Adrenal gland (tissue), 5 donors: ENCODE data around the gene SYNRG.

Experiments used
- CTCF ChIP-seq, 6 experiments: fragments of 450-650 bp in 4 of 6; fragments of 200-600 bp in 2 of 6; sonication (generic) in 1 of 6; IDR thresholded peaks; 1 replicate in 5 of 6; 2 replicates in 1 of 6; pipeline versions ENCODE4 v1.5.1 to v1.8.0; 2016 to 2021; ENCODE audit warnings: antibody characterized with exemption in 6 of 6, mild to moderate bottlenecking in 2 of 6, moderate library complexity in 1 of 6
- POLR2A ChIP-seq, 2 donors: fragments of 450-650 bp; IDR thresholded peaks; one replicate each; pipeline ENCODE4 v1.6.1; 2017; ENCODE audit warnings: antibody characterized with exemption in 2 of 2, mild to moderate bottlenecking in 2 of 2, moderate library complexity in 1 of 2
- donor health status: DM: no; HTN: no; CAD: no.

- no peak for TF ChIP-seq POLR2A (IDR thresholded peaks at IDR 0.05)
- no peak for TF ChIP-seq CTCF (IDR thresholded peaks at IDR 0.05)
These were observed 50.9 kb downstream of the SYNRG start for GRCh38 chr17:37558299-37558698.
